ENCODE measurements around the gene SERPINC1.

DNA sequence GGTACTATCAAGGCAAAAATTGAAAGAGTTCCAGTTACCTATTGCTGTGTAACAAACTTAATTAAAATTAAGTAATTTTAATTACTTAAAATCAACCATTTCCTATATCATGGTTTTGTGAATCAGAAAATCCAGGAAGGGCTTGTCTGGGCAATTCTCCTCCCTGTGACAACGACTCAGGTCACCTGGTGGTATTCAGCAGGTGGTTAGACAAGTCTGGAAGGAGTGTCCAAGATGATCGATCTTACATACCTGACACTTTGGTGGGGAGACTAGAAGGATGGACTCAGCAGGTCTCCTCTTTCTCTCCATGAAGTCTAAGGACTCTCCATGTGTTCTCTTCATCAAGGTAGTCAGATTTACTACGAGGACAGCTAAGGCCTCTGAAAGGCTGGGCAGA is 22.9 kb downstream of the SERPINC1 start:
- TF ChIP-seq, protein P1, sequence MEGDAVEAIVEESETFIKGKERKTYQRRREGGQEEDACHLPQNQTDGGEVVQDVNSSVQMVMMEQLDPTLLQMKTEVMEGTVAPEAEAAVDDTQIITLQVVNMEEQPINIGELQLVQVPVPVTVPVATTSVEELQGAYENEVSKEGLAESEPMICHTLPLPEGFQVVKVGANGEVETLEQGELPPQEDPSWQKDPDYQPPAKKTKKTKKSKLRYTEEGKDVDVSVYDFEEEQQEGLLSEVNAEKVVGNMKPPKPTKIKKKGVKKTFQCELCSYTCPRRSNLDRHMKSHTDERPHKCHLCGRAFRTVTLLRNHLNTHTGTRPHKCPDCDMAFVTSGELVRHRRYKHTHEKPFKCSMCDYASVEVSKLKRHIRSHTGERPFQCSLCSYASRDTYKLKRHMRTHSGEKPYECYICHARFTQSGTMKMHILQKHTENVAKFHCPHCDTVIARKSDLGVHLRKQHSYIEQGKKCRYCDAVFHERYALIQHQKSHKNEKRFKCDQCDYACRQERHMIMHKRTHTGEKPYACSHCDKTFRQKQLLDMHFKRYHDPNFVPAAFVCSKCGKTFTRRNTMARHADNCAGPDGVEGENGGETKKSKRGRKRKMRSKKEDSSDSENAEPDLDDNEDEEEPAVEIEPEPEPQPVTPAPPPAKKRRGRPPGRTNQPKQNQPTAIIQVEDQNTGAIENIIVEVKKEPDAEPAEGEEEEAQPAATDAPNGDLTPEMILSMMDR (IDR thresholded peaks at IDR 0.05; ENCODE audit: low read depth, low read length): no peak
- TF ChIP-seq EZH2phosphoT487 (IDR thresholded peaks at IDR 0.05; ENCODE audit: low read depth): no peak
